ENCODE measurements around the gene LUC7L3.

The LUC7L3 gene

GRCh38 chr17:50770346-50770745 is 50.9 kb downstream of the LUC7L3 start:
- no peak overlapping the region for H3K4me3 ChIP-seq (ENCODE audit: control insufficient read depth, low read depth, low read length)
- TF ChIP-seq, protein P1, sequence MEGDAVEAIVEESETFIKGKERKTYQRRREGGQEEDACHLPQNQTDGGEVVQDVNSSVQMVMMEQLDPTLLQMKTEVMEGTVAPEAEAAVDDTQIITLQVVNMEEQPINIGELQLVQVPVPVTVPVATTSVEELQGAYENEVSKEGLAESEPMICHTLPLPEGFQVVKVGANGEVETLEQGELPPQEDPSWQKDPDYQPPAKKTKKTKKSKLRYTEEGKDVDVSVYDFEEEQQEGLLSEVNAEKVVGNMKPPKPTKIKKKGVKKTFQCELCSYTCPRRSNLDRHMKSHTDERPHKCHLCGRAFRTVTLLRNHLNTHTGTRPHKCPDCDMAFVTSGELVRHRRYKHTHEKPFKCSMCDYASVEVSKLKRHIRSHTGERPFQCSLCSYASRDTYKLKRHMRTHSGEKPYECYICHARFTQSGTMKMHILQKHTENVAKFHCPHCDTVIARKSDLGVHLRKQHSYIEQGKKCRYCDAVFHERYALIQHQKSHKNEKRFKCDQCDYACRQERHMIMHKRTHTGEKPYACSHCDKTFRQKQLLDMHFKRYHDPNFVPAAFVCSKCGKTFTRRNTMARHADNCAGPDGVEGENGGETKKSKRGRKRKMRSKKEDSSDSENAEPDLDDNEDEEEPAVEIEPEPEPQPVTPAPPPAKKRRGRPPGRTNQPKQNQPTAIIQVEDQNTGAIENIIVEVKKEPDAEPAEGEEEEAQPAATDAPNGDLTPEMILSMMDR (conservative IDR thresholded peaks at IDR 0.05; ENCODE audit: control insufficient read depth, insufficient read depth, low read depth, low read length), result no peak
- no peak for DNase-seq (ENCODE audit: low read depth)

DNA sequence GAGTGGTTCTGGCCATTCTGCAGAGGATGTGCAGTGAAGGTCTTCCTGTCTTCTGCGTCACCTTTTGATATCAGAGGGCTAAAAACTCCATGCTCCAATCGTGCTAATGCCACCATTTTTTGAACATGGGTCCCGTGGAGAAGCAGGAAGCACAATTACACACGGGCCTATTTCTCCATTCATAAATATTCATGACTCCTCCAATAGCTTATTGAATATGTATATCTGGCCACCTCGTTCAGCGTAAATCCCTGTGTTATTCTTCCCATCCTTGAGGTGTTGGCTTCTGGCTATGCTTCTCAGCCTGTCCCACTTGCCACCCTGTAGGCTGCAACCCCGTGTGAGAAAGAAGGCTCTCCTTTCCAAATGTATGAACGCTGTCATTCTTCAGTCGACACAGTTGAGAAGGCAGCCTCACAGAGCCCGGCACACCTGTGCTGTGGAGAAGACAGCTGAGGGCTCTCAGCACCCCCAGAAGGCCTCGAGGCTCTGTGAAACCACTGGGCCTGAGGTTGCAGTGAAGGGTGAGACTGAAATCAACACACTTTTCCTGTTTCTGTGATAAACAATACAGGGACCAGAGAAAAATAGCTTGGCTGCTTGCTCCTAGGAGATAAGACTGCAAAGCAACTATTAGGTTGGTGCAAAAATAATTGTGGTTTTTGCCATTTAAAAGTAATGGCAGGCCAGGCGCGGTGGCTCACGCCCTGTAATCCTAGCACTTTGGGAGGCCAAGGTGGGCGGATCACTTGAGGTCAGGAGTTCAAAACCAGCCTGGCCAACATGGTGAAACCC is 52.8 kb downstream of the LUC7L3 start:
- no peak for DNase-seq (ENCODE audit: low read depth)
- H3K4me3 ChIP-seq (ENCODE audit: control insufficient read depth, low read depth, low read length), result no peak overlapping the region
- TF ChIP-seq, protein P1 (conservative IDR thresholded peaks at IDR 0.05; ENCODE audit: control insufficient read depth, insufficient read depth, low read depth, low read length), result no peak

DNA sequence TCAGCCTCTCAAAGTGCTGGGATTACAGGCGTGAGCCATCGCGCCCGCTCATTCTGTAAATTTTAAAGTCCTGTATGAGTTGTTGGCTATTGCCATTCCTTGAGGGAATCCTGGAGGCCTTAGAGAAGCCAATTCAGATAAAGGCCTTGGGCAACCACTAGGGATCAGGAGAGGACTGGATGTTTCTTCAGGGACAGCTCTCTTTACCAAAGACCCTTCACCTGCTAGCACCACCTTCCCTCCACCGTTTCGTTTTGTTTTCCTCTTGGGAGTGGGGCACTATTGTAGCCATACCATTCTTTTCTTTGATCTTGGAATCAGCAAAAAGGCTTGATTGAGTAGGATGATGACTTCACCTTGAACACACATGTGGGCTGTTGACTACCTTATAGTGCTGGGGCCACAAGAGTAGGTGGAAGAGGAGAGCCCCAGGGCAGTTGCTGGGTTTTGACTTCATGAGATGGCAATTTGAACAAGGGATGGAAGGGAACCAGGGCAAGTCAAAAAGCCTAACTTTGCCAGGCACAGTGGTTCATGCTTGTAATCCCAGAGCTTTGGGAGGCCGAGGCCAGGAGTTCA is 54.9 kb downstream of the LUC7L3 start:
- no peak for DNase-seq (ENCODE audit: low read depth)
- H3K4me3 ChIP-seq (ENCODE audit: control insufficient read depth, low read depth, low read length), result no peak overlapping the region
- TF ChIP-seq, protein P1 (conservative IDR thresholded peaks at IDR 0.05; ENCODE audit: control insufficient read depth, insufficient read depth, low read depth, low read length), result no peak

- H3K4me3 ChIP-seq (ENCODE audit: control insufficient read depth, low read depth, low read length), result no peak overlapping the region
- DNase-seq (ENCODE audit: low read depth), result no peak
- TF ChIP-seq, protein P1 (conservative IDR thresholded peaks at IDR 0.05; ENCODE audit: control insufficient read depth, insufficient read depth, low read depth, low read length), result no peak
These were observed 56.5 kb downstream of the LUC7L3 start for GRCh38 chr17:50775926-50776325.

DNA sequence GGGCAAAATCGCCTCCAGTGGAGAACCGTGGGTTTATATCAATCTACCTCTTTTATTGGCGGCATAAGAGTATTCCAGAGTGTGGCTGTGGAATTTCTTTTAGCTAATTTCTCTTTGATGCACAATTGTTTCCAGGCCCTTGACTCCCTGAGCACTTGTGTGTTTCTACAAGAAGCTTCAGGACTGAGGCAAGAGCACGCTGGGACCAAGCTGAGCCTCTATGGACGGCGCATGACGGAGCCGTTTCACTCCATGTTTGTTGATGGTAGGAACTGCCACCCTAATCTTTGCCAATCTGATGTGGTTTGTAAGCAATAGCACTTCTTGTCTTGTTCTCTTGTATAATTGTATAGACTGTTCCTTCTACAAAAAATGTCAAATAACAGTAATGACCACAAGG is 59.1 kb downstream of the LUC7L3 start:
- no peak overlapping the region for H3K4me3 ChIP-seq (ENCODE audit: control insufficient read depth, low read depth, low read length)
- no peak for DNase-seq (ENCODE audit: low read depth)
- TF ChIP-seq, protein P1 (conservative IDR thresholded peaks at IDR 0.05; ENCODE audit: control insufficient read depth, insufficient read depth, low read depth, low read length), result no peak

DNA sequence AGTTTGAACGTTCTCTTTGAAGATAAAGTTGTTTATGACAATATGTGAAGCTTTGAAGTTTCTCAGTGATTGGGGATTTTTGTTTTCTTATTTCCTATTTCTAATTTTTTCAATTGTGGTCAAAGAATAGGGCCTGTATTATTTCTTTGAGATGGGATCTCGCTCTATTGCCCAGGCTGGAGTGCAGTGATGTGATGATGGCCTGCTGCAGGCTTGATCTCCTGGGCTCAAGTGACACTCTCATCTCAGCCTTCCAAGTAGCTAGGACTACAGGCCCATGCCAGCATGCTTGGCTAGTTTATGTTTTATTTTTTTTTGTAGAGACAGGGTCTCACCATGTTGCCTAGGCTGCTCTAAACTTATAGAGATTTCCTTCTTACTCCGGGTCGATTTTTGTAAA is 59.6 kb downstream of the LUC7L3 start:
- TF ChIP-seq, protein P1 (conservative IDR thresholded peaks at IDR 0.05; ENCODE audit: control insufficient read depth, insufficient read depth, low read depth, low read length), result no peak
- DNase-seq (ENCODE audit: low read depth), result no peak
- H3K4me3 ChIP-seq (ENCODE audit: control insufficient read depth, low read depth, low read length), result no peak overlapping the region
